NCI-H82 treated with DMSO at 0.1 percent for 48 hours (cell line): ENCODE results near the gene SFRP5.
A peak's percentile ranks its signal among the peaks of the same experiment; 100 is the strongest.

ENCODE experiments used
- DNase-seq: peaks from one replicate; lab custom pipeline; 2025; ENCODE audit not compliant: unreplicated experiment; lab: John Stamatoyannopoulos, UW

Gene SFRP5

GRCh38 chr10:97736902-97737769, 34.7 kb downstream of the SFRP5 start, which contains the start of gene ZFYVE27:
TSS of gene ZFYVE27 (plus strand) at chr10:97737128. CDS start at chr10:97738478, 1,350 bp downstream.
- peak; percentile 64 for DNase-seq

GRCh38 chr10:97736403-97736901, 35.3 kb downstream of the SFRP5 start:
- DNase-seq, result no peak

- DNase-seq, result no peak
Measured at GRCh38 chr10:97734021-97734420, 37.8 kb downstream of the SFRP5 start.

GRCh38 chr10:97733256-97733655, 38.5 kb downstream of the SFRP5 start:
- DNase-seq, result no peak

- DNase-seq, result no peak
Measured at GRCh38 chr10:97732052-97732359, 39.8 kb downstream of the SFRP5 start.

- DNase-seq, result peak; percentile 48
Measured at GRCh38 chr10:97731346-97732051, 40.3 kb downstream of the SFRP5 start.

GRCh38 chr10:97729014-97729413, 42.8 kb downstream of the SFRP5 start:
- DNase-seq, result no peak

GRCh38 chr10:97726636-97727178, 45.1 kb downstream of the SFRP5 start:
- no peak for DNase-seq

- DNase-seq, result no peak
Measured at GRCh38 chr10:97724341-97724941, 47.4 kb downstream of the SFRP5 start.

- no peak for DNase-seq
Measured at GRCh38 chr10:97723001-97723400, 48.8 kb downstream of the SFRP5 start.

- no peak for DNase-seq
Measured at GRCh38 chr10:97721871-97722780, 49.7 kb downstream of the SFRP5 start.

GRCh38 chr10:97719602-97720001, 52.2 kb downstream of the SFRP5 start:
- no peak for DNase-seq

GRCh38 chr10:97718659-97719142, 53.1 kb downstream of the SFRP5 start:
- DNase-seq, result no peak

GRCh38 chr10:97718178-97718577, 53.6 kb downstream of the SFRP5 start:
- DNase-seq, result no peak

- no peak for DNase-seq
Measured at GRCh38 chr10:97717627-97718026, 54.2 kb downstream of the SFRP5 start.
